Uterus (tissue), 2 donors: ENCODE data around the gene ARID1B.

Experiments used
- CTCF ChIP-seq, 4 experiments: fragments of 200-600 bp in 2 of 4; fragments of 450-650 bp in 2 of 4; sonication (generic) in 2 of 4; IDR thresholded peaks; one replicate each; pipeline ENCODE4 v1.5.1; 2016 to 2019; ENCODE audit warnings: antibody characterized with exemption in 4 of 4, mild to moderate bottlenecking in 2 of 4, moderate library complexity in 1 of 4
- POLR2A ChIP-seq, 2 donors: fragments of 450-650 bp; IDR thresholded peaks; one replicate each; pipeline ENCODE4 v1.6.1; 2016; ENCODE audit warnings: antibody characterized with exemption in 2 of 2, mild to moderate bottlenecking in 1 of 2, moderate library complexity in 1 of 2

- TF ChIP-seq CTCF (IDR thresholded peaks at IDR 0.05): no peak
- TF ChIP-seq POLR2A (IDR thresholded peaks at IDR 0.05): no peak
Measured at GRCh38 chr6:156980948-156981347, 203.8 kb downstream of the ARID1B start.
